MCF 10A (cell line): ENCODE data around the gene KCNMA1. TPM values are rescaled to one million over a fixed set of nuclear protein-coding genes. Genes with fewer than 3 reads are reported as not detected.

Source experiments
- BruUV-seq: library from RNA; stranded (reverse); fragments of 400-500 nt; replicated peaks from 2 replicates; lab custom pipeline; 2021; lab: Mats Ljungman, UMichigan
- CTCF ChIA-PET: fragments of 300-600 bp; sonication (Branson Sonifier 250); formaldehyde crosslinking; extraction: SDS; loops from one replicate; lab custom pipeline; 2021; ENCODE audit warnings: antibody characterized with exemption, inconsistent platforms; lab: Yijun Ruan, JAX
- POLR2A ChIA-PET: fragments of 300-600, 350-650 bp; sonication (Branson Sonifier 250); formaldehyde crosslinking; extraction: SDS; loops from one replicate; lab custom pipeline; 2020; ENCODE audit warnings: antibody characterized with exemption, inconsistent platforms; lab: Yijun Ruan, JAX
- DNase-seq: peaks from one replicate; pipeline ENCODE4 v3.0.0-alpha.2; 2018; ENCODE audit not compliant: unreplicated experiment
- H3K27ac Mint-ChIP-seq: one replicate; pipeline ENCODE4 v1.8.0; 2022; ENCODE audit warnings: mild to moderate bottlenecking, low read depth, mixed read lengths; ENCODE audit not compliant: unreplicated experiment
- H3K27me3 Mint-ChIP-seq: one replicate; pipeline ENCODE4 v1.8.0; 2022; ENCODE audit warnings: mixed read lengths; ENCODE audit not compliant: insufficient read depth, unreplicated experiment
- H3K36me3 Mint-ChIP-seq: one replicate; pipeline ENCODE4 v1.8.0; 2022; ENCODE audit warnings: mild to moderate bottlenecking, moderate library complexity, mixed read lengths; ENCODE audit not compliant: insufficient read depth, unreplicated experiment
- H3K4me1 Mint-ChIP-seq: one replicate; pipeline ENCODE4 v1.8.0; 2022; ENCODE audit warnings: mixed read lengths; ENCODE audit not compliant: insufficient read depth, unreplicated experiment
- H3K4me3 Mint-ChIP-seq: one replicate; pipeline ENCODE4 v1.8.0; 2022; ENCODE audit warnings: mild to moderate bottlenecking, moderate library complexity, mixed read lengths; ENCODE audit not compliant: unreplicated experiment
- H3K9me3 Mint-ChIP-seq: one replicate; pipeline ENCODE4 v1.8.0; 2022; ENCODE audit warnings: mixed read lengths; ENCODE audit not compliant: unreplicated experiment
- CTCF ChIP-seq: fragments of 200-600 bp; IDR thresholded peaks from one replicate; pipeline ENCODE4 v1.8.0; 2022; ENCODE audit warnings: antibody characterized with exemption, mild to moderate bottlenecking; ENCODE audit not compliant: unreplicated experiment
- intact Hi-C: fragments of 100-400 bp; cut with micrococcal nuclease; formaldehyde crosslinking; loops from 2 replicates; pipeline ENCODE4 v1.14.1; 2022
- total RNA-seq: library from RNA; stranded (reverse); gene quantifications from 2 replicates; pipeline ENCODE4 v1.2.3, GENCODE V29; 2022

Gene KCNMA1
- total RNA-seq, 1 experiment from 2014 or later, result 7.5 TPM

- H3K4me3 Mint-ChIP-seq, result no peak overlapping the region
- intact Hi-C loops, result no loop called here
- TF ChIP-seq CTCF, result no peak
- BruUV-seq, result no TSS peak
- H3K4me1 Mint-ChIP-seq, result peaks cover 6% of the 10 kb centered on the region
- H3K27ac Mint-ChIP-seq, result no peak overlapping the region
- H3K9me3 Mint-ChIP-seq, result no peaks in the 10 kb centered on the region
- ChIA-PET POLR2A (no interaction called here), CTCF (no interaction called here)
- no peak for DNase-seq
- no peaks in the 10 kb centered on the region for H3K36me3 Mint-ChIP-seq
- no peaks in the 10 kb centered on the region for H3K27me3 Mint-ChIP-seq
Measured at GRCh38 chr10:77309509-77309908, 328.1 kb downstream of the KCNMA1 start.

GRCh38 chr10:77309092-77309491 lies 328.5 kb downstream of the KCNMA1 start:
- intact Hi-C loops, result no loop called here
- BruUV-seq, result no TSS peak
- Mint-ChIP-seq H3K27ac (no peak overlapping the region), H3K27me3 (no peaks in the 10 kb centered on the region), H3K36me3 (no peaks in the 10 kb centered on the region), H3K9me3 (no peaks in the 10 kb centered on the region), H3K4me1 (peaks cover 6% of the 10 kb centered on the region), H3K4me3 (no peak overlapping the region)
- no peak for TF ChIP-seq CTCF
- ChIA-PET CTCF (interaction anchor here (0.6 kb wide), 1 partner anchor 1036 kb away, joined by 3 read pairs; no protein-coding TSS in a partner anchor), POLR2A (no interaction called here)
- no peak for DNase-seq

DNA sequence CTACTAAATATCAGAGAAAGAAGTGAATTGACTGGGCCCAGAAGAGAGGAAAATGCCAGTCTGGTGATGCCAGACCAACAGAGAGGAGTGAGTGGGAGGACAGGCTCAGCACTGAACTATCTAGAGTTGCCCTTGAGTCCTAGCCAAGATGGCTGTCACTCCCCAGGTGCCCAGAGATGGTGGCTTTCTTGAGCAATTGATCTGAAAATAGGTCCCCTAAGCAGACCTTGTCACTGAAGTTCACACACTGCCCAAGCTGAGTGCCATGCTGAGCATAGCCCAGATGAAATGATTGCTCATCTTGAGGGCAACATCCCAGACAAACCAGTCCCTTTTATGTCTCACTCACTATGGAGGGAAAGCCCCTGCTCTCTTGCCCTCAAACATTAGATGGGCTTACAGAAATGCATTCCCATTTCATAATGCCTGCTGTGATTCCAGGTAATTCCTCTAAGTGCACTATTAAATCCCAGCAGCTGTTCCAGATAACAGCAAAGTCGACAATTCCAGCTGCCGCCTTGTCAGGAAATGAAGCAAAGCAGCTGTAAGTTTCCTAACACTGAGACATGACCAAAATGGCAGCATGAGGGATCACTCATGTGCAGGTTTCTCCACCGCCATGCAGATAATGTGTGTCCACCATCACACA lies 329.4 kb downstream of the KCNMA1 start:
- POLR2A ChIA-PET, result no interaction called here
- CTCF ChIA-PET, result no interaction called here
- Mint-ChIP-seq H3K9me3 (no peaks in the 10 kb centered on the region), H3K4me3 (no peak overlapping the region), H3K36me3 (no peaks in the 10 kb centered on the region), H3K27ac (no peak overlapping the region), H3K27me3 (no peaks in the 10 kb centered on the region), H3K4me1 (peaks cover 6% of the 10 kb centered on the region)
- DNase-seq, result no peak
- no peak for TF ChIP-seq CTCF
- BruUV-seq, result no TSS peak
- intact Hi-C loops, result no loop called here

GRCh38 chr10:77306666-77307065 lies 330.9 kb downstream of the KCNMA1 start:
- no peak overlapping the region for H3K27ac Mint-ChIP-seq
- DNase-seq, result no peak
- no TSS peak for BruUV-seq
- no peak for TF ChIP-seq CTCF
- no peaks in the 10 kb centered on the region for H3K27me3 Mint-ChIP-seq
- no peaks in the 10 kb centered on the region for H3K9me3 Mint-ChIP-seq
- intact Hi-C loops, result no loop called here
- ChIA-PET CTCF (interaction anchor here (0.6 kb wide), 1 partner anchor 311 kb away, joined by 3 read pairs; no protein-coding TSS in a partner anchor), POLR2A (no interaction called here)
- H3K36me3 Mint-ChIP-seq, result no peaks in the 10 kb centered on the region
- no peak overlapping the region for H3K4me3 Mint-ChIP-seq
- peaks cover 6% of the 10 kb centered on the region for H3K4me1 Mint-ChIP-seq
